Measurements from ENCODE around the gene WNT8B.

DNA sequence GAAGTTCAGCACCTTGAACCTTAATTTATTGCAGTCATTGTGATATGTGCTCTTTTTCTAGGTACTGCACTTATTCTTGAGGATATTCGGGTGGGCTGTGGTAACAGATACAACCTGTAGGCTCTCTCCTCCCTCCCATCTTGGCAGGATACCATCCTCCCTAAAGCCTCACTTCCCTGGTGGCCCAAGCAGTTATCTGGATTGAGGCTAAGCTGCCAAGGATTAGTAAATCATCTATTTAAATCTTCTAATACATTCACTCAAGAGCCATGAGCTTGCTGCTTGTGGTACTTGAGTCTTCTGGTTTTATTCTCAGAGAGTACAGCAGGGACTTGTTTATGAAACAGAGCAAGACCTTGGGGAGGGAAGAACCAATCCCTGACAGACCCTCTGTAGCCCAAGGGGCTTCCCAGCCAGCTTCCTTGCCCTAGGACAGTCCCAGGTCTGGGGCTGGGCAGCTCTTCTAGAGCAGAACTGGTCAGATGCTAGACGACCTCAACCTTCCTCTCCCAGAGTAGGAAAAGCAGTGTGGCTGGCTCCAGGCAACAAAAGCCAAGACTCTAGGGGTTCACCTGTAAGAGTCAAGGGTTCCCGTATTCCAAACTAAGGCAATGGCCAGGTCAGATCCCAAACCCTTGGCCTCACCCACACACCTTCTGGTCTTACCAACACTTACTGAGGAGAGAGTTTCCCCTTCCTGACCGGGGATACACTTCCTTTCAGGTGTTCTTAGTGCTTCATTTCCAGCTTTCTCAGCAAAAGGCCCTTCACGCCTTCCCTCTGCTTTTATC is 21.3 kb downstream of the WNT8B start:
- no peak for TF ChIP-seq POLR2AphosphoS5 (IDR thresholded peaks at IDR 0.05)
- TF ChIP-seq, protein P1, sequence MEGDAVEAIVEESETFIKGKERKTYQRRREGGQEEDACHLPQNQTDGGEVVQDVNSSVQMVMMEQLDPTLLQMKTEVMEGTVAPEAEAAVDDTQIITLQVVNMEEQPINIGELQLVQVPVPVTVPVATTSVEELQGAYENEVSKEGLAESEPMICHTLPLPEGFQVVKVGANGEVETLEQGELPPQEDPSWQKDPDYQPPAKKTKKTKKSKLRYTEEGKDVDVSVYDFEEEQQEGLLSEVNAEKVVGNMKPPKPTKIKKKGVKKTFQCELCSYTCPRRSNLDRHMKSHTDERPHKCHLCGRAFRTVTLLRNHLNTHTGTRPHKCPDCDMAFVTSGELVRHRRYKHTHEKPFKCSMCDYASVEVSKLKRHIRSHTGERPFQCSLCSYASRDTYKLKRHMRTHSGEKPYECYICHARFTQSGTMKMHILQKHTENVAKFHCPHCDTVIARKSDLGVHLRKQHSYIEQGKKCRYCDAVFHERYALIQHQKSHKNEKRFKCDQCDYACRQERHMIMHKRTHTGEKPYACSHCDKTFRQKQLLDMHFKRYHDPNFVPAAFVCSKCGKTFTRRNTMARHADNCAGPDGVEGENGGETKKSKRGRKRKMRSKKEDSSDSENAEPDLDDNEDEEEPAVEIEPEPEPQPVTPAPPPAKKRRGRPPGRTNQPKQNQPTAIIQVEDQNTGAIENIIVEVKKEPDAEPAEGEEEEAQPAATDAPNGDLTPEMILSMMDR (IDR thresholded peaks at IDR 0.05): no peak
- TF ChIP-seq POLR2A (IDR thresholded peaks at IDR 0.05): no peak
